Adrenal gland (tissue), 12 donors: ENCODE data around the gene ASTN1. TPM values are rescaled to one million over a fixed set of nuclear protein-coding genes. Genes with fewer than 3 reads are reported as not detected.

ENCODE experiments used
- DNase-seq, 7 donors: peaks; one replicate each; pipeline ENCODE4 v3.0.0-alpha.2; 2019 to 2020
- H3K27ac ChIP-seq, 5 donors: fragments of 200-600 bp; sonication (generic) in 4 of 5; 1 replicate in 3 of 5; 2 replicates in 2 of 5; pipeline versions ENCODE4 v1.5.1 to v1.8.0; 2016 to 2020; ENCODE audit warnings: mild to moderate bottlenecking in 1 of 5
- H3K27me3 ChIP-seq: fragments of 200-600 bp; 2 replicates; pipeline ENCODE4 v1.8.0; 2021
- H3K36me3 ChIP-seq, 2 donors: fragments of 200-600 bp; replicated peaks in 1 of 2; 1 replicate in 1 of 2; 2 replicates in 1 of 2; pipeline versions ENCODE4 v1.5.1 to v1.8.0; 2018 to 2022
- H3K4me1 ChIP-seq, 2 donors: fragments of 200-600 bp; replicated peaks in 1 of 2; 1 replicate in 1 of 2; 2 replicates in 1 of 2; pipeline versions ENCODE4 v1.5.1 to v1.8.0; 2018 to 2021
- H3K4me3 ChIP-seq, 4 donors: fragments of 200-600 bp; sonication (generic) in 3 of 4; one replicate each; pipeline ENCODE4 v1.5.1; 2016 to 2018
- H3K9me3 ChIP-seq, 3 donors: fragments of 200-600 bp; sonication (generic) in 1 of 3; replicated peaks in 1 of 3; 1 replicate in 2 of 3; 2 replicates in 1 of 3; pipeline versions ENCODE4 v1.5.1 to v1.8.0; 2016 to 2021
- CTCF ChIP-seq, 6 experiments: fragments of 450-650 bp in 4 of 6; fragments of 200-600 bp in 2 of 6; sonication (generic) in 1 of 6; IDR thresholded peaks; 1 replicate in 5 of 6; 2 replicates in 1 of 6; pipeline versions ENCODE4 v1.5.1 to v1.8.0; 2016 to 2021; ENCODE audit warnings: antibody characterized with exemption in 6 of 6, mild to moderate bottlenecking in 2 of 6, moderate library complexity in 1 of 6
- POLR2A ChIP-seq, 2 donors: fragments of 450-650 bp; IDR thresholded peaks; one replicate each; pipeline ENCODE4 v1.6.1; 2017; ENCODE audit warnings: antibody characterized with exemption in 2 of 2, mild to moderate bottlenecking in 2 of 2, moderate library complexity in 1 of 2
- WGBS, 4 donors: extraction: QIAGEN DNeasy Blood & Tissue Kit in 2 of 4; methylation state at CpG; one replicate each; pipeline versions ENCODE4 v1.1.5 to v1.1.7; 2013 to 2017; 5-methylcytosine and 5-hydroxymethylcytosine counted together
- intact Hi-C, 2 donors: fragments of 100-400 bp; cut with DNase I; formaldehyde crosslinking; loops; one replicate each; pipeline versions ENCODE4 v1.14.1 to v1.15.0; 2022 to 2023
- polyA plus RNA-seq, 3 donors: library from polyadenylated mRNA; stranded (reverse); fragments of 200-250 nt in 2 of 3; fragments of 350-450 nt in 1 of 3; fragmentation: Illumina TruSeq in 1 of 3; extraction: RNeasy Lipid Tissue Mini Kit (QIAGEN cat#74804) in 1 of 3; gene quantifications; one replicate each; pipeline ENCODE4 v1.2.3, GENCODE V29; 2013 to 2014
- total RNA-seq, 9 donors: library from RNA; depleted of rRNA in 4 of 9; stranded (reverse); fragments of >200 nt in 4 of 9; fragments of 120-200 nt in 1 of 9; fragmentation: NEBNext Ultra II Directional in 1 of 9; extraction: Animal tissue kit (Norgen Biotek cat#: 25700) in 1 of 9; gene quantifications; one replicate each; pipeline versions ENCODE4 v1.1.0 to v1.2.4, GENCODE V29; 2013 to 2023
- donor health status: healthy with polysubstance abuse.
- donor health status: Bipolar disorder and iron deficiency.
- donor health status: DM: yes; HTN: yes; CAD: no.
- donor health status: DM: no; HTN: no; CAD: no.
- donor health status: DM: no; HTN: no; CAD: no.
- donor health status: DM: yes; HTN: yes; CAD: no.

Gene ASTN1
- total and polyA plus RNA-seq, 12 donors, result 7.7 to 58.6 (median 40.7) TPM

GRCh38 chr1:177002891-177003290 is 161.6 kb downstream of the ASTN1 start:
- DNase-seq, result no peak
- Histone ChIP-seq H3K27me3 (no peaks in the 10 kb centered on the region), H3K36me3 (no peaks in the 10 kb centered on the region), H3K9me3 (no peaks in the 10 kb centered on the region), H3K4me3 (no peak overlapping the region), H3K27ac (no peak overlapping the region), H3K4me1 (no peaks in the 10 kb centered on the region)
- 70 to 89% (median 80%) methylated on average over 5 of the region's 5 CpGs for WGBS, 4 donors
- TF ChIP-seq CTCF (IDR thresholded peaks at IDR 0.05), result no peak
- no peak for TF ChIP-seq POLR2A (IDR thresholded peaks at IDR 0.05)
- intact Hi-C loops, result no loop called here

DNA sequence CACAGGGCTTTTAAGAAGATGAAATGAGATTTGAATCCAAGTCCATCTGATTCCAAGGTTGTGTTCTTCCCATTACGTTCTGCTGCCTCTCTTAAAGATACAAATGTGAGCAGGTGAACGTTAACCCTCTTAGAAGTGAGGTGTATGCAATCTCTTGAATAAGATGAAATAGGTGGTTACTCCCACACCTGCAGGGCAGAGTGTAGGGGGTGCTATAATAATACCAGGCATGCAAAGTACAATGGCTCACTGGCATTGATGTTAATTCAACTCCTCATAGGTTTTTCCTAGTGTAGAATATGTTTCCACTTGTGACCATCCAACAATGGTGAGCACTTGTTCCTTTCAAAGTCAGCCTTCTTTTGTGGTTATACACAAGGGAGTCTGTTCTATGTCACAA is 163.0 kb downstream of the ASTN1 start:
- Histone ChIP-seq H3K27me3 (no peaks in the 10 kb centered on the region), H3K4me3 (no peak overlapping the region), H3K36me3 (no peaks in the 10 kb centered on the region), H3K4me1 (peaks cover 0 to 5% of the 10 kb centered on the region in 2 donors), H3K27ac (no peak overlapping the region), H3K9me3 (no peaks in the 10 kb centered on the region)
- TF ChIP-seq CTCF (IDR thresholded peaks at IDR 0.05) (no peak), POLR2A (IDR thresholded peaks at IDR 0.05) (no peak)
- intact Hi-C loops, result no loop called here
- 92 to 97% (median 94%) methylated on average over 2 of the region's 2 CpGs for WGBS, 4 donors
- no peak for DNase-seq

GRCh38 chr1:176998183-176998795 is 166.2 kb downstream of the ASTN1 start:
- Histone ChIP-seq H3K27me3 (no peaks in the 10 kb centered on the region), H3K4me1 (peaks cover 0 to 9% of the 10 kb centered on the region in 2 donors), H3K36me3 (no peaks in the 10 kb centered on the region), H3K4me3 (no peak overlapping the region), H3K9me3 (no peaks in the 10 kb centered on the region), H3K27ac (no peak overlapping the region)
- 72 to 83% (median 78%) methylated on average over 5 of the region's 5 CpGs for WGBS, 4 donors
- DNase-seq, result no peak
- intact Hi-C loops, result no loop called here
- TF ChIP-seq CTCF (IDR thresholded peaks at IDR 0.05), result no peak
- TF ChIP-seq POLR2A (IDR thresholded peaks at IDR 0.05), result no peak

DNA sequence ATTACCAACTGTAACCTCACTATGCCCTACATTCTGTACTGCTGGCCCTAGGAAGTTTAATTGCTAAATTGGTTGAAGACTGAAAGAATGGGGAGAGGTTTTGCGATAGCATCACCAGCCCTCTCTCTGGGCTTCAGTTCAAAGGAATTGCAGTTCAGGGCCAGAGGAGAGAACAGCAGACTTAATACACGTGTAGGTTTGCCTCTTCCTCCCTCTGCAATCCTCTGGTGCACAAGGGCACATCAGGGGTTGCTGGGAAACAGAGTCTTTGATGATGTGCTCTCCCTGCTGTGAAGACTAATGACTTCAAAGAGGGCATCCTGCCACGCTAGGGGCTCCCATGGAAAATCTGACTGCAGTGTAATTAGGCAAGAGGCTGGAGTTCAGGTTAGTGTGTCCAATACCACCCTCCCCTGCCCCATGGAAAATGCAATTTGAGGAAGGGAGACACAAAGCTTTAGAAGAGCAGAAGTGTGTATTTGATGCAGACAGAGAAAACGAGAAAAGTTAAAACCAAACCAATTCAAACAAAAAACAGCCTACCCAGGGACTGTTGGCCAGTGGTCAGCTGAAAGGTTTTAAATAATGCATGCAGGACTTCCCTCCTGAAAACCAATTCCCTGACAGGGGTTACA is 167.9 kb downstream of the ASTN1 start:
- Histone ChIP-seq H3K4me1 (peaks cover 0 to 9% of the 10 kb centered on the region in 2 donors), H3K9me3 (no peaks in the 10 kb centered on the region), H3K4me3 (no peak overlapping the region), H3K27me3 (no peaks in the 10 kb centered on the region), H3K36me3 (no peaks in the 10 kb centered on the region), H3K27ac (peak overlapping the region in 4 of 5 donors; percentile 14 to 77 (median 52))
- peak; percentile 62 to 92 (median 75) for DNase-seq
- TF ChIP-seq CTCF (IDR thresholded peaks at IDR 0.05) (no peak), POLR2A (IDR thresholded peaks at IDR 0.05) (peak in 1 of 2 donors; percentile 24)
- WGBS, 4 donors, result 11 to 18% (median 16%) methylated on average over 4 of the region's 4 CpGs
- intact Hi-C loops, result no loop called here
